Activated gamma-delta T cell (primary cell): ENCODE measurements around the gene MZF1.

Source experiments
- DNase-seq: peaks from one replicate; lab custom pipeline; 2025; lab: John Stamatoyannopoulos, UW

The MZF1 gene

DNA sequence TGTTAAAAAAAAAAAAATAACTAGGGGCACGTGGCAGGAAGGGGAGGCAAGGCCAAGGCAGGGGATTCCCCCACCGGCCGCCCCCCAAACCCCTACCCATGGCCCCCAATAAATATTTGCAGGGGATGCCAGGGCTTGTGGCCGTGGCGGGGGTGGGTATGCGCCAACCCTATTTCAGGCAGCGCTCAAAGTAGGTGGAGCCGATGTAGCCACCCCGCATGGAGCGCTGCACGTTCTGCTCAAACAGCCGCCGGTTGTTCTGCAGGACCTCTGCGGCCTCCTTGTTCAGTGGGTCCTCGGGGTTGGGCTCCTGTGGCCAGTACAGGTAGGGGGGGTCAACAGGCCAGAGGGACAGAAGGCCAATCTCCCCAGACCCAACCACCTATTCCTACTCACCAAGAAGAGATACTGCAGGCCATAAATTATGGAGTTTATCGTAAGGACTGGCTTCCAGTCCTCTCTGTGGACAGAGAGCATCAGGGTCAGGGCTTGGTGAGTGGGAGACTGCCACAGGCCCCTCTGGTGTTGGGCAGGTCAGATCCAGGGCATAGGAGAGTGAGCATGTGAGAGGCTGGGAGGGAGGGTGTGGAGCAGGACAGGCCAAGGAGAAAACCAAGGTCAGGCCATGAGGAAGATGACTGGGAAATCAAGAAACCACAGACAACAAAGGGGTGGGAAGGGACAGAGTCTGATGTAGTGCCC, 17.1 kb downstream of the MZF1 start:
- DNase-seq: no peak

DNA sequence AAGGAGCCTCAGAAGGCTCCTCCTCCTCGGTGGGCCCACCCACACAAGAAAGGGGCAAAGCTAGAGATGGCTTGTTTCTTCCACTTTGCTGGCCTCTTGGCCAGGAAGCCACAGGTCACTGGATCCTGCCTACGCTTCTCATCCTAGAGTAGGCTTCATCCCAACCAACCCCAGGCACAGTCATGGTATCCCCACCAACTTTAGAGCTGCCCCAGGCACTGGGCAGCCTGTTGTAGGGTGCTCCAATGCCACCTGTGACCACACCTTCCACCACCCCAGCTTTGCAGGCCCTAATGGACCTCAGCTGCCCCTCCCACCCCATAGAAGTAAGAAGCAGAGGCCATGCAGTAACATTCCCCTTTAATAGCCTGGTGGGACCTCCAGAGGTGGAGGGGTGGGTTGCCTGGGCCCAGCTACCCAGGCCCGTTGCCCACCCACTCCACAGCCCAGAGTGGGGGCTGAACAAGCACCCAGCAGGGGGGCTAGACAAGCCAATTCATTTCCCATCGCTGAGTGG, 17.7 kb downstream of the MZF1 start:
- DNase-seq: no peak

DNA sequence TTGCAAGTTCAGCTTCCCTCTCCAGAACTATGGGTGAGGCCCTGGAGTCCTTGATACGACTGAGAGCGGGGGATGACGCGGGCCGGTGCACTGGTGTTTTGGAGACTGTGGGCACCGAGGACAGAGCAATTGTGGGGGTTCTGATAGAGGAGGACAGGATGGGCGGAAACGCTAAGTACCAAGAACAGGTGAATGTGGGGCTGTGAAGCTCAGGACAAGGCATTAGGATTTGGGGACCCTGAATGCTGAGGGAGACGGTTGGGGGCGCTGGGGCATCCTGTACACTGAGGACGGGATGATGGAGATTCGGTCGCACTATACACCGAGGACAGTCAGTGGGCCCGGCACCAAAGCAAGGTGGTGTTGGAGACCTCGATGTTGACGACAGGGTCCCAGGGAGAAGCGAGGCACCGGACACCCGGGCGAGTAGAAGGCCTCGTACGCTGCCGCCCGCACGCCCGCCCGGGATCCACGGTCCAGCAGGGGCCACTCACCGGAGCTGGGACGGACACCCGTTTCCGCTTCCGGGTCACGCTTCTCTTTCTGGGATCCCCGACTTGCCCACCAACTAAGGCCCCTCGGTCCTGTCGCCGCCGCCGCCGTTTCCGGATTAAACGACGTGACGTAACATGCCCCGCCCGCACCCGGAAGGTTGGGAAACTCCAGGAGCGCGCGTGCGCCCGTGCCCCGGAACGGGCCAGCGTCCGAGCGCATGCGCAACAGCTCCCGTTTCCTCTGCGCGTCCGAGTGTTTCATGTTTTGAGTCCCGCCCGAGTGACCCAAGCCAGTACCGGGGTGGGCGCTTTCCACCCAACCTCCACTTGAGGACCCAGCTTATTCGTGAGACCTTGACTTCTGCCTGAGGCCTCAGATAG, 18.4 kb downstream of the MZF1 start, which contains the start of gene CHMP2A:
CHMP2A (minus strand) TSS at position 612 of the 875 bp plus-strand sequence. CDS start 893 bp downstream, outside the sequence.
- DNase-seq: no peak

DNA sequence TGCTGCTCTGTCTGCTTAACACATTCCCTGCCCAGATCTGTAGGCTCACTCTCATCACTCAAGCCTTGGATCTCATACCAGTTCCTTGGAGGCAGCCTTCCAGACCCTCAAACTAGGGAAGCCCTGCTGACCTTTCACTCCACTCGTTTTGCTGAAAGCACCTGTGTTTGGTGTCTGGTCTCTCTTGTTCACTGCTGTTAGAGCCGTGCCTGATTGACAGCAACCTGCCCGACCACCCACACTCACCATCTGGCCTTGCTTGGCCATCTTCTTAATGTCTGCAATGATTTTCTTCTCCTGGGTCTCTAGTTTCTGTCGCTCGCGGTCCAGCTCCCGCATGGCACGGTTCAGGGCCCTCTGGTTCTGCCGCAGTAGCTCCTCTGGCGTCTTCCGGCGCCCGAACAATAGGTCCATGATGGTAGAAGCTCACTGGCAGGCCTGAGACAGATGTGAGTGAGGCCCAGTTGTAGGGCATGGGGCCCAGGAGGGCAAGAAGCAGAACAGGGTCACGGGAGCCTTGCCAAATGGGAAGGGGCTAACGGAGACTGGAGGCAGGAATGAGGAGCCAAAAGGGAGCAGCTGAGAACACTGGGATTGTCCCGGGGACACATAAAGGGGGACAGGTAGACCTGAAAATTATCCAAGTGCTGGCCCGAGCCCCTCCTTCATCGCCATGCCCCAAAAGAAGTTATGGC, 19.2 kb downstream of the MZF1 start:
- no peak for DNase-seq

DNA sequence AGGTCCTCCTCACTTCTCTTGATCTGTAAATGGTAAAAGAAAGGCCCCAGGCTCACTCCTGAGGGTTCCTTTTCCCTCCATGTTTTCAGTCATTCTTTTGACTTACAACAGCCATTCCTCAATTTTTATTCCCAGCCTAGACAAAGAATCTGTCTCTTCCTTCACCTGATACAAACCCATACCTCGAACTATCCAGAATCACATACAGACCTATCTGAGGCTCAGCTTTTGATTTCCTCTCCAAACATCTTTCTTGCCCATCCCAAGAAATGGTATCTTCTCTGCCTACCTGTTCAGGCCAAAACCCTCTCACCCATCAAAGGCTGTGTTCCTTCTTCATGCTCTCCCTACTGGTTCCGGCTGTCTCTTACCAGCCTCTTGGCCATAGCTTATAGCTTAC, 20.5 kb downstream of the MZF1 start:
- DNase-seq: no peak

DNA sequence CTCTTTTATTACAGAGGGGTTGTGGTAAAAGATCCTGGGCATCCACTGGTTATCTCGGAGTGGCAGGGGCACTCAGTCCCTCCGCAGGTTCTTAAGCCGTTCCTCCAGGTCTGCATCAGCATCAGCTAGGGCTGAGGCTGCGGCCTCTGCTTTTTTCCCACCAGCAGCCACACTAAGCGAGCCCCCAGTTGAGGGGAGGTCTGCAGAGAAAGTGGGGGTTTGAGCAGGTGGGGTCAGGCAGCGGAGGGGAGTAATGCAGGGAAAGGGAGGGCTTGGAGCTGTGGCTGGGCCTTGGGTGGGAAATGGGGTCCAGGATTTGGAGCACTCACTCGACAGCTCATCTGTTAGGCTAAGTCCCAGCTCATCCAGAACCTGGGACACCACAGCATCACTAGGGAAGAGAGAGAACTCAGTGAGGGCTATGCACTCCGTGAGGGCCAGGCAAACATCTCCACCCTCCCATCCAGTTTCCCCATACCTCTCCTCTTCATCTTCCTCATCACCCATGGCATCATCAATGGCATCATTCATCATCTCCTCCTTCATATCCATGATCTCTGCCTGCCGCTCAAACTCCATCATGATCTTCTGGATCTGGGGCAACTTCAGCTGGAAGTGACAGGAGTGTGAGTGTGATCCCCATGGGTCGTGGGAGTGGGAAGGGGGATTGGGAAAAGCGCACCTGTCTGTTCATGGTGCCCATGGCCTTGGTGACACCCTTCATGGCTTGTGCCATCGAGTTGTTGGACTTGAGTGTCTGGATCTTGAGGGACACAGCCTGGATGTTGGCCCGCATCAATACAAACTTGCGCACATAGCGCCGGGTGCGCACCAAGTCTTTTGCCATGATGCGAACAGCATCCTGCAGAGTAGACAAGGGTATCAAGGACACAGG, 21.3 kb downstream of the MZF1 start:
- no peak for DNase-seq

DNA sequence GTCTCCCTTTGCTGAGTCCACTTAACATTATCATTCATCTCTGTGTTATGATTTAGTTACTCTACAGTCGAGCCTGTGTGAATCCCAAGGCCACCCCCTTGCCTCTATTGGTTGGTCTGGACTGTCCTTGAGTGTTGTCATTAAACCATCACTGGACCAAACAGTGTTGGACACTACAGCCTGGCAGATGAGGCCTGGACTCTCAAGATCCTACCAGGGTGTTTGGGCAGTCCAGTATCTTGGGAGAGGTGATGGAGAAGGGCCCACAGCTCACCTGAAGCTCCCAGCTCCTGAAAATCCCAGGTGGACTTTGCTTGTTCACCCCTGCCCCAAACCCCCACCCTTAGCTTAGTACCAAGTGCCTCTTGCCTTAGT, 22.0 kb downstream of the MZF1 start:
- no peak for DNase-seq

DNA sequence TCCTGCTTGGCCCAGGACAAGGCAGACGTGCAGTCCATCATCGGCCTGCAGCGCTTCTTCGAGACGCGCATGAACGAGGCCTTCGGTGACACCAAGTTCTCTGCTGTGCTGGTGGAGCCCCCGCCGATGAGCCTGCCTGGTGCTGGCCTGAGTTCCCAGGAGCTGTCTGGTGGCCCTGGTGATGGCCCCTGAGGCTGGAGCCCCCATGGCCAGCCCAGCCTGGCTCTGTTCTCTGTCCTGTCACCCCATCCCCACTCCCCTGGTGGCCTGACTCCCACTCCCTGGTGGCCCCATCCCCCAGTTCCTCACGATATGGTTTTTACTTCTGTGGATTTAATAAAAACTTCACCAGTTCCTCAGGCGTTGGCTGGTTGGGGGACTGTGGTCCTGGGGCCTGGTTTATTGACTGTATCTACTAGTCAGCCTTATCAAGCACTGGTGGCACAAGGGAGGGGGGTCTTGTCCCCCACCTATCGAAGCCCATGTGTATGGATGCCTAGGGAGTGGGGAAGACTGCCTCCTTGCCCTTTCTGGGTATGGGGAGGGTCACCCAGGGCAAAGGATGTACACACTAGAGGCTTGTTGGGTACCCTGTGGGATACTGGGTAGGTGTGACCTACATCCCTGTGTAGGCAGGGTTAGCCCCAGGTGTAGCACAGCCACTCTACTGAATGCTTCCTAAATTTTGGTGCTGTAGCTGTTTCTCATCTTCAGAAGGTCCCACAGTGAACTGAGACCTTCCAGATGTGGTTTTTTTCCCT, 22.6 kb downstream of the MZF1 start:
- no peak for DNase-seq

DNA sequence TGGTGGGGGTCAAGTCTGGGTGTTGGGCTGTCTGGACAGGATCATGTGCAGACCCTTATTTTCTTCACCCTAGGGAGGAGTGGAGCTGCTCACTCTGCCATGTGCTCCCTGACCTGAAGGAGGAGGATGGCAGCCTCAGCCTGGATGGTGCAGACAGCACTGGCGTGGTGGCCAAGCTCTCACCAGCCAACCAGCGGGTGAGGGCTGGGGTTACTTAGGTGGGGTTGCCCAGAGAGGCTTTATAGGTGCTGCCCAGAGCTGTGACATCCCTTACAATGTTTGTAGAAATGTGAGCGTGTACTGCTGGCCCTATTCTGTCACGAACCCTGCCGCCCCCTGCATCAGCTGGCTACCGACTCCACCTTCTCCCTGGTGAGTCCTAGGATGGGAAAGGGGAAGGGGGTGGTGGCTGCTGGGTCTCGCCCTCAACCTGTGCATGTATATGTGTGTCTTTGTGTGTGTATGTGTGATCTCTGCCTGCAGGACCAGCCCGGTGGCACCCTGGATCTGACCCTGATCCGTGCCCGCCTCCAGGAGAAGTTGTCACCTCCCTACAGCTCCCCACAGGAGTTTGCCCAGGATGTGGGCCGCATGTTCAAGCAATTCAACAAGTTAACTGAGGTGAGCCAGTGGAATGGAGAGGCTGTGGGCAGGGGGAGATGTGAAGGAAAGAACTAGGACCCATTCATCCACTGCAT, 23.3 kb downstream of the MZF1 start:
- no peak for DNase-seq

DNA sequence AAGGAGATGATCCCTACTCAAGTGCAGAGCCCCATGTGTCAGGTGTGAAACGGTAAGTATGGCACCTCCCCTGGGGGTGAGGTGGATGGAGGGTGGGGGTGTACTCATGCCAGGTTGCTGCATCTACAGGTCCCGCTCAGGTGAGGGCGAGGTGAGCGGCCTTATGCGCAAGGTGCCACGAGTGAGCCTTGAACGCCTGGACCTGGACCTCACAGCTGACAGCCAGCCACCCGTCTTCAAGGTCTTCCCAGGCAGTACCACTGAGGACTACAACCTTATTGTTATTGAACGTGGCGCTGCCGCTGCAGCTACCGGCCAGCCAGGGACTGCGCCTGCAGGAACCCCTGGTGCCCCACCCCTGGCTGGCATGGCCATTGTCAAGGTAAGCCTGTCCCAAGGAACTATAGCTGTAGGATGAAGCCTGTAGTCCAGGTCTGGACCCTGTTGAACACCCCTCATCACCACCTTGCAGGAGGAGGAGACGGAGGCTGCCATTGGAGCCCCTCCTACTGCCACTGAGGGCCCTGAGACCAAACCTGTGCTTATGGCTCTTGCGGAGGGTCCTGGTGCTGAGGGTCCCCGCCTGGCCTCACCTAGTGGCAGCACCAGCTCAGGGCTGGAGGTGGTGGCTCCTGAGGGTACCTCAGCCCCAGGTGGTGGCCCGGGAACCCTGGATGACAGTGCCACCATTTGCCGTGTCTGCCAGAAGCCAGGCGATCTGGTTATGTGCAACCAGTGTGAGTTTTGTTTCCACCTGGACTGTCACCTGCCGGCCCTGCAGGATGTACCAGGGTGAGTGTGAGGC, 24.1 kb downstream of the MZF1 start:
- no peak for DNase-seq

DNA sequence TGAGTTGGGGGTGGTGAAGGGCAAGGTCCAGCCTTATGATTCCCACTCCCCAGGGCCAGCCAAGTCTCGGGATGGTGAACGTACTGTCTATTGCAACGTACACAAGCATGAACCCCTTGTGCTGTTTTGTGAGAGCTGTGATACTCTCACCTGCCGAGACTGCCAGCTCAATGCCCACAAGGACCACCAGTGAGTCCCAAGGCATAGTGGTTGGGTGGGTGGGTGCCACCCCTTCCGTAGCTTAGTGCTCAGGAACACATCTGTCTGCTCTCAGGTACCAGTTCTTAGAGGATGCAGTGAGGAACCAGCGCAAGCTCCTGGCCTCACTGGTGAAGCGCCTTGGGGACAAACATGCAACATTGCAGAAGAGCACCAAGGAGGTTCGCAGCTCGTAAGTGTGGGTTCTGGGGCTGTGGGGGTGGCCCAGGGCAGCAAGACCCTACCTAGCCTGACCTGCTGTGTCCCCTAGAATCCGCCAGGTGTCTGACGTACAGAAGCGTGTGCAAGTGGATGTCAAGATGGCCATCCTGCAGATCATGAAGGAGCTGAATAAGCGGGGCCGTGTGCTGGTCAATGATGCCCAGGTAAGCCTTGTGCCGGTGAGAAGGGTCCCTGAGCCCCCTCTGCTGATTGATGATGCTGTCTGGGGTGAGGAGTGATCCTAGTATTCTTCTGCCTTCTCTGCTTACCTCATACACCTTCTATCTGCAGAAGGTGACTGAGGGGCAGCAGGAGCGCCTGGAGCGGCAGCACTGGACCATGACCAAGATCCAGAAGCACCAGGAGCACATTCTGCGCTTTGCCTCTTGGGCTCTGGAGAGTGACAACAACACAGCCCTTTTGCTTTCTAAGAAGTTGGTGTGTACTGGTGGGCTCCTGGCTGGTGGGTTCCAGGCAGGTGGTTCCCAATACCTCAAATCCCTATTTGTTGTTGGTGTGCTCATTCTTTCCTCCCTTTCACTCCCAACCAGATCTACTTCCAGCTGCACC, 25.5 kb downstream of the MZF1 start:
- no peak for DNase-seq

DNA sequence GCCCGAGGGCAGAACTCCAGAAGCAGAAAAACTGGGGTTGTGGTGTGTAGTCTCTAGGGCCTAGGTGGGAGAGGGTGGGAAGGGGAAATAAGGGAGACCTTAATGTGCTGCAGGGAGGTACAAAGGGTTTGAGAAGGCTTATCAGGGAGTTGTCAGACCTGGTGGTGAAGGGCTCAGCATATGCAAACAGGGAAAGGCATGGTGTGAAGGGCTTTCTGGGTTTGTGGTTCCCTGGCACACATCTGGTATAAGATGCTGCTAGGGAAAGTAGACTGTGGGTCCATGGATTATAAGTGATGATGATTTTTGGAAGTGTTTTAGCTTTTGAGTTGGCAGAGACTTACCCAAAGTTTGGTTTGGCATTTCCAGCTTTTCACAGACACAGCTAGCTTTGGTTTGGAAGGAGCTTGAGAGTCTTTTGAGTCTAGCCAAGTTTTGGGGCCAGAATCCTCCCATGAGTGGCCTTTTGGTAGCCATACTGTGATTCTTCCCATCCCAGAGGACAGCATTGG, 27.1 kb downstream of the MZF1 start:
- DNase-seq: no peak

DNA sequence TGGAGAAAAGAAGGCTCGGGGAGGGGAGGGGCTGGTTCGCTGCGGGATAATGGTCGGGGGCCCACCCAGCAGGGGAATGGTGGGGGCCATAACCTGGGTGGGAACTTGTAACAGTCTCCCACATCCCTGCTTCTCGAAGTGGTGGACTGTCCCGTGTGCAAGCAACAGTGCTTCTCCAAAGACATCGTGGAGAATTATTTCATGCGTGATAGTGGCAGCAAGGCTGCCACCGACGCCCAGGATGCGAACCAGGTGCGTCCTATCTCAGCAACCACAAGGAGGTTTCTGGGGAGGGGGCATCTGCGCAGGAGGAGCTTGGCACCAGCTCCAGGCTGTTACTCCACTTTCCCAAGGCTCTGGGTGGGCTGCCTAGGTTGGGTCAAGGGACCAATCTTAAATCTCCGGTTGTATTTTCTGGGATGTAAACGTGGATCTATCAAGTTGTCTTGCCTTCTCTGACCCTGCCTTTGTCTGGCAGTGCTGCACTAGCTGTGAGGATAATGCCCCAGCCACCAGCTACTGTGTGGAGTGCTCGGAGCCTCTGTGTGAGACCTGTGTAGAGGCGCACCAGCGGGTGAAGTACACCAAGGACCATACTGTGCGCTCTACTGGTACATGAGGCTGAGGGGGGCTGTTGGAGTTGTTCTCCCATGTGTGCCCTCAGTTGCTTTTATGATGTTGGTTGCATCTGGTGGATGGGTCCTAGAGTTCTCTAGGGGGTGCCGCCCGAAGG, 27.7 kb downstream of the MZF1 start:
- no peak for DNase-seq

DNA sequence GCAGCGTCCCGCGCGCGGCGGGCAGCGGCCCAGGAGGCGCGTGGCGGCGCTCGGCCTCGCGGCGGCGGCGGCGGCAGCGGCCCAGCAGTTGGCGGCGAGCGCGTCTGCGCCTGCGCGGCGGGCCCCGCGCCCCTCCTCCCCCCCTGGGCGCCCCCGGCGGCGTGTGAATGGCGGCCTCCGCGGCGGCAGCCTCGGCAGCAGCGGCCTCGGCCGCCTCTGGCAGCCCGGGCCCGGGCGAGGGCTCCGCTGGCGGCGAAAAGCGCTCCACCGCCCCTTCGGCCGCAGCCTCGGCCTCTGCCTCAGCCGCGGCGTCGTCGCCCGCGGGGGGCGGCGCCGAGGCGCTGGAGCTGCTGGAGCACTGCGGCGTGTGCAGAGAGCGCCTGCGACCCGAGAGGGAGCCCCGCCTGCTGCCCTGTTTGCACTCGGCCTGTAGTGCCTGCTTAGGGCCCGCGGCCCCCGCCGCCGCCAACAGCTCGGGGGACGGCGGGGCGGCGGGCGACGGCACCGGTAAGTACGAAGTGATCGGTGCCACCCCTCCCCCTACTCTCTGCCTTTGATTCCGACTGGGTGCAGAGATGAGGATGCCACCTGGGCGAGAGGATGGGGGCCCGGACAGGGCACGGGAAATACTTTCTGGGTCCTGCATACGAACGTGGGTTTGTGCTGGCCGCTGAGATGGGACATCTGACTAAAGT, 28.4 kb downstream of the MZF1 start:
- DNase-seq: no peak

DNA sequence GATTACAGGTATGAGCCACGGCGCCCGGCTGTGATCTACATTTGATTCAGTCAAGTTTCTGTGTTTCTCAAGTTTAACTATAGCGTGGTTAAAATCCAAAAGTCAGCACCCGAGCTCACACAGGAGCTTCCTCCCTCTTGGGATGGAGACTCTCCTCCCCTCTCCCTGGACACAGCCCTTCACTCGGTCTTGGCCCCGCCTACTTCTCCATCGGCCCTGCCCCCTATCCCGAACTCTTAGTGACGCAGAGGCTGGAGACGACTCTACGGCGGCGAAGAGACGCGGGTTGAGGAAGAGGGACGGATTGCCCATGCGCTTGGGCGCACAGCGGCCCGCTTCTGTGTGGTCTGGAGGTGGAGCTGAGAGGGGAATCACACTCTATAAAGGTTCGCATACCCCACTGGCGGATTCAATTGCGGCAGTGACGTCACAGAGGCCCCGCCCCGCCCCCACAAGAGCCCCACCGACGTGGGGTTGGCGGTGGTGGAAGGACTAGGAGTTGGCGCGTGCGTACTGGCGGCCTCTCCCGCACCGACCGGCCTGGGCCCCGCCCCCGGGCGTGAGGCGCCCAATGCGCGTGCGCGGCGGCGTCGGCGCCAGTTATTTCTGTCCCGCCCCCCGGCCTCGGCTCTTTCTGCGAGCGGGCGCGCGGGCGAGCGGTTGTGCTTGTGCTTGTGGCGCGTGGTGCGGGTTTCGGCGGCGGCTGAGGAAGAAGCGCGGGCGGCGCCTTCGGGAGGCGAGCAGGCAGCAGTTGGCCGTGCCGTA, 29.1 kb downstream of the MZF1 start, which contains the start of gene TRIM28:
TRIM28 (plus strand) TSS at position 239 of the 765 bp plus-strand sequence. CDS start 694 bp downstream, outside the sequence.
- DNase-seq: no peak
